Endodermal cell (in vitro differentiated cells): ENCODE results near the gene WSB1. TPM values are rescaled to one million over a fixed set of nuclear protein-coding genes. Genes with fewer than 3 reads are reported as not detected.

Source experiments
- DNase-seq: peaks from one replicate; pipeline ENCODE4 v3.0.0-alpha.2; 2017
- H3K27ac ChIP-seq: 2 replicates; pipeline ENCODE4 v1.5.1; 2013; ENCODE audit warnings: mild to moderate bottlenecking, low read depth, low read length, moderate library complexity
- H3K27me3 ChIP-seq: 2 replicates; pipeline ENCODE4 v1.6.1; 2013; ENCODE audit warnings: mild to moderate bottlenecking, low read length, moderate library complexity; ENCODE audit not compliant: insufficient read depth, control insufficient read depth, poor library complexity, severe bottlenecking
- H3K36me3 ChIP-seq: 2 replicates; pipeline ENCODE4 v1.7.0; 2013; ENCODE audit warnings: mild to moderate bottlenecking, low read length, moderate library complexity; ENCODE audit not compliant: control insufficient read depth, insufficient read depth
- H3K4me1 ChIP-seq: one replicate; pipeline ENCODE4 v1.7.0; 2013; ENCODE audit warnings: low read length; ENCODE audit not compliant: control insufficient read depth, insufficient read depth
- H3K4me3 ChIP-seq: 2 replicates; pipeline ENCODE4 v1.5.1; 2013; ENCODE audit warnings: mild to moderate bottlenecking, low read length, moderate library complexity
- H3K9ac ChIP-seq: 2 replicates; pipeline ENCODE4 v1.6.1; 2013; ENCODE audit warnings: mild to moderate bottlenecking, low read length, moderate library complexity; ENCODE audit not compliant: poor library complexity, severe bottlenecking; ENCODE audit errors: extremely low read depth
- H3K9me3 ChIP-seq: 2 replicates; pipeline ENCODE4 v1.6.1; 2013; ENCODE audit warnings: mild to moderate bottlenecking, low read length, moderate library complexity; ENCODE audit not compliant: control insufficient read depth
- H3K27ac Mint-ChIP-seq: 2 replicates; pipeline ENCODE4 v1.8.0; 2020; ENCODE audit warnings: mixed read lengths
- H3K27me3 Mint-ChIP-seq: 2 replicates; pipeline ENCODE4 v1.8.0; 2021; ENCODE audit warnings: mild to moderate bottlenecking, mixed read lengths; ENCODE audit not compliant: insufficient read depth
- H3K36me3 Mint-ChIP-seq: 2 replicates; pipeline ENCODE4 v1.8.0; 2020; ENCODE audit warnings: low read depth, mixed read lengths
- H3K4me1 Mint-ChIP-seq: 2 replicates; pipeline ENCODE4 v1.8.0; 2020; ENCODE audit warnings: mixed read lengths
- H3K4me3 Mint-ChIP-seq: 2 replicates; pipeline ENCODE4 v1.8.0; 2020; ENCODE audit warnings: mild to moderate bottlenecking, moderate library complexity, mixed read lengths
- H3K9me3 Mint-ChIP-seq: 2 replicates; pipeline ENCODE4 v1.8.0; 2020; ENCODE audit warnings: mild to moderate bottlenecking, mixed read lengths
- CTCF ChIP-seq: fragments of 200-600 bp; sonication (generic); conservative IDR thresholded peaks from 2 replicates; pipeline ENCODE4 v1.5.0; 2021; ENCODE audit warnings: antibody characterized with exemption, mild to moderate bottlenecking
- whole genome bisulfite sequencing, 2 experiments: methylation state at CpG; one replicate each; pipeline versions ENCODE4 v1.1.5 to v1.1.7; 2013; ENCODE audit warnings: missing lambda C conversion rate in 2 of 2, mixed read lengths in 1 of 2; ENCODE audit not compliant: insufficient coverage in 1 of 2, insufficient read length in 1 of 2; 5-methylcytosine and 5-hydroxymethylcytosine counted together
- total RNA-seq, 2 donors: library from RNA; stranded (reverse); fragmentation: NEBNext Ultra II Directional in 1 of 2; extraction: Animal tissue kit (Norgen Biotek cat#: 25700) in 1 of 2; gene quantifications; 2 replicates in 1 of 2; 3 replicates in 1 of 2; pipeline ENCODE4 v1.2.1, GENCODE V29; 2021

The WSB1 gene
- total RNA-seq, 2 donors from 2014 or later, result 236 to 270 TPM

- H3K9ac ChIP-seq, result peak overlapping the region; percentile 95
- Mint-ChIP-seq H3K4me1 (peaks cover 6% of the 10 kb centered on the region), H3K4me3 (peak overlapping the region; percentile 81), H3K9me3 (no peaks in the 10 kb centered on the region), H3K36me3 (peaks cover 16% of the 10 kb centered on the region), H3K27me3 (no peaks in the 10 kb centered on the region), H3K27ac (peak overlapping the region; percentile 97)
- H3K36me3 ChIP-seq, result no peaks in the 10 kb centered on the region
- 46 to 96% methylated on average over 3 to 11 of the region's 11 CpGs for WGBS, 2 experiments
- no peaks in the 10 kb centered on the region for H3K9me3 ChIP-seq
- H3K27me3 ChIP-seq, result no peaks in the 10 kb centered on the region
- TF ChIP-seq CTCF, result no peak
- peak overlapping the region; percentile 90 for H3K4me3 ChIP-seq
- no peaks in the 10 kb centered on the region for H3K4me1 ChIP-seq
- DNase-seq, result peak; percentile 67
- peak overlapping the region; percentile 87 for H3K27ac ChIP-seq
Measured at GRCh38 chr17:27353033-27353460, 59.1 kb downstream of the WSB1 start.

- Mint-ChIP-seq H3K36me3 (peaks cover 16% of the 10 kb centered on the region), H3K27me3 (no peaks in the 10 kb centered on the region), H3K4me1 (peaks cover 6% of the 10 kb centered on the region), H3K9me3 (no peaks in the 10 kb centered on the region), H3K27ac (peak overlapping the region; percentile 97), H3K4me3 (peak overlapping the region; percentile 81)
- Histone ChIP-seq H3K4me1 (no peaks in the 10 kb centered on the region), H3K9me3 (no peaks in the 10 kb centered on the region), H3K27me3 (no peaks in the 10 kb centered on the region), H3K4me3 (peak overlapping the region; percentile 90), H3K27ac (peak overlapping the region; percentile 87), H3K9ac (peak overlapping the region; percentile 95), H3K36me3 (no peaks in the 10 kb centered on the region)
- TF ChIP-seq CTCF, result peak; percentile 99
- WGBS, 2 experiments, result 0 to 6% methylated on average over 16 to 57 of the region's 57 CpGs
- DNase-seq, result peak; percentile 98
Measured at GRCh38 chr17:27353461-27354050, 59.6 kb downstream of the WSB1 start.

GRCh38 chr17:27354051-27354490 lies 60.2 kb downstream of the WSB1 start:
- DNase-seq, result no peak
- H3K9me3 Mint-ChIP-seq, result no peaks in the 10 kb centered on the region
- H3K27me3 Mint-ChIP-seq, result no peaks in the 10 kb centered on the region
- peak; percentile 38 for TF ChIP-seq CTCF
- no peak overlapping the region for H3K27ac ChIP-seq
- H3K27ac Mint-ChIP-seq, result peak overlapping the region; percentile 48
- H3K4me3 ChIP-seq, result peak overlapping the region; percentile 90
- H3K4me3 Mint-ChIP-seq, result peak overlapping the region; percentile 81
- 52 to 57% methylated on average over 18 to 19 of the region's 19 CpGs for WGBS, 2 experiments
- H3K9me3 ChIP-seq, result no peaks in the 10 kb centered on the region
- H3K4me1 Mint-ChIP-seq, result peaks cover 6% of the 10 kb centered on the region
- no peak overlapping the region for H3K9ac ChIP-seq
- H3K27me3 ChIP-seq, result no peaks in the 10 kb centered on the region
- no peaks in the 10 kb centered on the region for H3K4me1 ChIP-seq
- H3K36me3 Mint-ChIP-seq, result peaks cover 16% of the 10 kb centered on the region
- H3K36me3 ChIP-seq, result no peaks in the 10 kb centered on the region
